GM18861 (cell line): ENCODE measurements around the gene DYNLT5.
A peak's percentile ranks its signal among the peaks of the same experiment; 100 is the strongest.
"Not testable (repeated sequence)": the region's sequence is repeated elsewhere in the genome, so short reads cannot be mapped to it uniquely, and the experiment has no call there.

Source experiments
- ATAC-seq: cut with Tn5 transposase; IDR thresholded peaks from one replicate; pipeline ENCODE4 v1.9.1; 2021; ENCODE audit not compliant: unreplicated experiment

Gene DYNLT5, protein sequence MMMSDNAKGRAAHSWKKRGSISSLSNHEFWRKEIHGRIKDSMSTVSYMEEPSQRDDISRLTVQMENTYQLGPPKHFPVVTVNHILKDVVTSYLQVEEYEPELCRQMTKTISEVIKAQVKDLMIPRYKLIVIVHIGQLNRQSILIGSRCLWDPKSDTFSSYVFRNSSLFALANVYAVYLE

DNA sequence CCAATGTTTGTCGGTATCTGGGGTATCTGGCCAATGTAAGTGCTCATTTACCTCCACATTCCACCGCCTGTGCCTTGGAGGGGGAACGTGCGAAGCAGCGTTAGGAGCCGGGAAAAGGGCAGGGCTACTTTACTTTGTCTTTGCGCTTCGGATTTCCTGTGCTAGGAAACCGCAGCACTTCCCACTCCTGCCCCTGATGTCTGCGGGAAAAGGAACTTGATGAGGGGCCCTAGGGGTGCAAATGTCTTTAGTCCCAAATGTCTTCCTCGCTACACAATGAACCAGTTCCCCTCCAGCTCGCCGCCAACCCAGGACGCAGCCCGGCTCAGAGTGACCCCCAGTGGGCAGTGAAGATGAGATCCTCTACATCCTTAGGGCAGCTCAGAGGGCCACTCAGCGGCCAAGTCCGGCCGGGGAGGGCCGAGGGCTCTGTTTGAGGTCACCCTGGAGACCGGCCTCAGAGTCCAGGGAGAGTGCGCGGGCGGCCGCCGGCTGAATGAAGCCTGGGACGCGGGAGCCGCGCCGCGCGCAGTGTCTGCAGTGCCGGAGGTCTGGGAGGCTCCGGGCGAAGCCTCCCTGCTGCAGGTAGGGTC is at the start of gene DYNLT5:
Gene DYNLT5, plus strand, starts transcription at position 460 of the 593 bp plus-strand sequence. CDS start 2,200 bp downstream, outside the sequence.
- ATAC-seq: no peak

DNA sequence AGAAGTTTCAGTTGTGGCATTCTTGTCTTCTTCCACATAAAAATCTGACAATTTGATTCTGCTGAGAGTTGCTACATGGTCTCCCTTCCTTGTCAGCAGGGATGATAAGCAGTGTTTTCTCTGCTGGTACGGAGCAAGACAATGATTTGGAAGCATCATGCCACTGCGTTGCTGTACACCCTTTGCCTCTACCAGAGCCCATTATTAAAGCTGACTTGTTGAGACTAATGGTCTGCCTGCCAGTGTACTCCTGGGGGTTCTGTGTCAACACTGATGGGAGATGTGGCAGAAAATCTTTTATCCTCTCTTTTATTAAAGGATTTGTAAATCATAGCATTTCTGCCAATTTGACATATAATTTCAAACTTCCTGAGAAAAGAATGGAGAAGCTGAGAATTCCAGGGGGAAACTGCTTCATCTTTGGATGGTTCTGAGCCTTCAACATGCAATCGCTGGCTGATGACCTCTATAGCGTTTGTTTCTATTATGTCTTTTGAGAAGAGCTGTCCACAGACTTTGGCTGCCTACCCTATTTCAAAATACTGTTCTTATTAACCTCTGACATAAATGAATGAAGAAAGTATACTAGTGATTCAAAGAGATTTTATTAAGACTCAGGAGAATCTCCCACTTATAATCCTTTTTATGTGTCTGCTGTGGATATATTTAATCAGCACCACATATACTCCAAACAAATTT is 47.9 kb upstream of the DYNLT5 start:
- ATAC-seq: no peak

DNA sequence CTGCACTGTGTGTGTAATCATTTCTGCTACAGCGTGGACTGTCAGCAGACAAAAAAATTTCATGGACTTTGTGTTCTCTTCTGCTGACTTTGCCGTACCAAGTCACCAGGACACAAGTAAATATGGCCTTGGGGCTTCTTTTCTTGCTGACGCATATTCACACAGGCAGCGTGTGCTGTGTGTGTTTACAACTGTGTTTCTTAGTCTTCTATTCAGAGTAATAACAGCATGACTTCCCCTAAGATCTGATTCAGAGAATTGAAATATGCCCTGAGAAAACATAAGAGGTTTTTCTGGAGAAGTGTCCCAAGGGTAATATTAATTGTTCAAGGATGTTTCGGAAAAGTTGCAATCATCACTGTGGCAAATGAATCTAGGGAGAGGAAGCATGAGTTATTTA is 47.1 kb upstream of the DYNLT5 start:
- no peak for ATAC-seq

DNA sequence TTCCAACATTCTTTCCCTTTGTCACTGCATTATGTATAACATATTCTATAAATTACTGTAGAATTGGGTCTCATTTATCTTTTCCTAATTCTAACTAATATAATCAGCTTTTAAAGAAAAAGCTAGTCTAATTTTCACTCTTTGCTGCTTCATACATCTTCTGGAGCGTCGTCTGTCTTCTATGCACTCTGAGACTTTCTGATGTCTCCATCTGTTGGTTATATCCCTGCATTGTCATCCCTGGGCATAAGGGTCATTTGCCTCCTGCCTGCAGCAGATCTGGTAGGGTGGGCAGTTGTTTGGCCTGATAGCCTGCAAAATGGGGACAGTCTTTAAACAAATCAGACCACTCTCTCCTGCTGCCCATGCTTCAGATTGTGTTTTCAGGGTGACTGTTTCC is 40.8 kb upstream of the DYNLT5 start:
- ATAC-seq: no peak

DNA sequence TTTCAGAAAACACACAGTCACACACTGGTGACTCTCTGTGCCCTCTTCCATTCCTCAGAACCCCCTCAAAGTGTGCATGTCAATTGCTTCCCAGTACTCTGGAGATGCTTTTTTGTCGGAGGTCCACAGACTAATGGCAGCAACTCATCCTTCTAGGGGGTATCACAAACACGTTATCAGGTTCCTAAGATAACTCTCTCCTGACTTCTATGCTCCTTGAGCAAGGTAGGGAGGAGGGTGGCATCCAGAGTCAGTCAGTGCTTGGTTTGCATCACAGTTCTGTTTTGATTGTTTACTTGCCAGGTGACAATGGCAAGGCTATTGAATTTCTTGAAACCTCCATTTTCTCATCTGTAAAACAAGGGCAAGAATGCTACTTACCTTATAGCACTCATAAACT is 39.4 kb upstream of the DYNLT5 start:
- ATAC-seq: no peak

DNA sequence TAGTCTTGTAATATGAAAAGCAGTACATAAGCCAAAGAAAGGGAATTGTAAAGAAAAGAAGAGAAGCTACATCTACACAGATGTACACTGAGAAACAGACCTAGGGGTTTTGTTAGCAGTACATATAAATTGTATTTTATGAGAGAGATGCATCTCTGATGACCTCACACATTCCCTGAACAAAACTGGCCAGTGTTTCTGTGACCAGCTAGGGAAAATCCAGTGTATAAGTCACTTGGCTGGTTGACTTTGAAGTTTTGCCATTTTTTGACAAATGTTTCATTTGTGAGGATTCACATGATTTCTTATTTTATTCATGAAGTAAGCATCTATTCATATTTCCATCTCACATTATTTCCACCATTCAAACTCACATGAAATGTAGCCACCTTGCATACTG is 28.3 kb upstream of the DYNLT5 start:
- no peak for ATAC-seq

DNA sequence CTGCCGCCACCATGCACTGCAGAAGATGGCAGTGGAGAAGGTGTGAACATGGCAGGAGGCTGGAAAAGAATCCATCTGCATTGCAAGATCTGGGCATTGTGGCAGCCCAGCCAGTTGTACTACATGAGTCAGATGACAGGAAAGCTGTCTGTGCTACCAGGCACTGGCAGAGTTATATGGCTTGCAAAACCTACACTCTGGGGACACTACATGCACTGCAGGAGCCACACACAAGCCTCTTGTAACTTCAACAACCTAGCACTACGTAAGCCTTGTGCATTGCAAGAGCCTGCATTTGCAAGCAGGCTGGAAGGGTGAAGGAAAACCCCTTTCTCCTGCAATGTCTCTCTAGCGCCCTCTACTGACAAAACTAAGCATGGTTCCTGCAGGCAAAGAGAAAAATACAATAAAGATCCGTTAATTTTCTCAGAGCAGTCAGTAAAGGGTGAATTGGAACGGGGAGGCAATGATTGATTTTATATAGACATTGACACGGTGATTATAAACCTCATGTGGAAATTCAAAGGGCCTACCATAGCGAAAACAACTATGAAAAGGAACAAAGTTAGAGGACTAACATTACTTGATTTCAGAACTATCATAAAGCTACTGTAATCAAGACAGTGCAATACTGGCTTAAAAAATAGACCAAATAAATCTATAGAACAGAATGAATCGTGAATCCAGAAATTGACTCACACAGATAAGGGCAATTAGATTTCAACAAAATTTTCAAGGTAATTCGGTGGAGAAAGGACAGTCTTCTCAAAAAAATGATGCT is 26.2 kb upstream of the DYNLT5 start:
- ATAC-seq: peak; percentile 72

DNA sequence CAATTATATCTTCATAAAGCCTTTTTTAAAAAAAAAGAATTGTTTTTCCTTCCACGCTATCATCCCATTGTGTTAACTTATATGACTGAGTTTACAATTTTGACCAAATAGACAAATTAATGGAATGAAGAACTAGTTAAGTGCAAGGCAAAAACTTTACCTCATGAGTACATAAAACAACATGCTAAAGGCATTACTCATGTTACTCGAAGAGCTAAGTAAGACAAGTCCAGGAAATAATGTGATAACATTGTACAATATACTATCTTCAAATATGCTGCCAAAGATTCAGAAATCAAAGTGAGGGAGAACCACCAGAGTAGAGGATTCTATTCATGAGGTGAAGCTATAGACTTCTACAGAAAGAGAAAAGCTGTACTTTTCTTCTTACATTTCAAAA is 24.2 kb upstream of the DYNLT5 start:
- no peak for ATAC-seq

DNA sequence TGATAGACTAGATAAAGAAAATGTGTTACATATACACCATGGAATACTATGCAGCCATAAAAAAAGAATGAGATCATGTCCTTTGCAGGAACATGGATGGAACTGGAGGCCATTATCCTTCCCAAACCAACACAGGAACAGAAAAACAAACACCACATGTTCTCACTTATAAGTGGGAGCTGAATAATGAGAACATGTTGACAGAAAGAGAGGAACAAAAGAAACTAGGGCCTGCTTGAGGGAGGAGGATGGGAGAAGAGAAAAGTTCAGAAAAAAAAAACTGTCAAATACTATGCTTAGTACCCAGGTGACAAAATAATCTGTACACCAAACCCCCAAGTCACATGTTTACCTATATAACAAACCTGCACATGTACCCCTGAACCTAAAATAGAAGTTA is 23.5 kb upstream of the DYNLT5 start:
- ATAC-seq: not testable (repeated sequence)

DNA sequence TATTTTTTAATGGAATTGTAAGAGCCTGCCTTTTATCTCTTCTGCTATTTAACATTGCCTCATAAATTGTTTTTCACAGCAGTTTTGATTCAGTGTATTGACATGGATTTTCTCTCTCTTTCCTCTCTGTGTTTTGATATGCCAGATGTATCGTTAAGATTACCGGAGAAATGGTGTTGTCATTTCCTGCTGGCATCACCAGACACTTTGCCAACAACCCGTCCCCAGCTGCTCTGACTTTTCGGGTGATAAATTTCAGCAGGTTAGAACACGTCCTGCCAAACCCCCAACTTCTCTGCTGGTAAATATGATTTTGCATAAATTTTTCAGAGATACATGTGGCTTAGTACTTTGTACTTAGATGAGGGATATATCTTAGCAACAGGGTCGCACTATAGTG is 23.1 kb upstream of the DYNLT5 start:
- no peak for ATAC-seq

DNA sequence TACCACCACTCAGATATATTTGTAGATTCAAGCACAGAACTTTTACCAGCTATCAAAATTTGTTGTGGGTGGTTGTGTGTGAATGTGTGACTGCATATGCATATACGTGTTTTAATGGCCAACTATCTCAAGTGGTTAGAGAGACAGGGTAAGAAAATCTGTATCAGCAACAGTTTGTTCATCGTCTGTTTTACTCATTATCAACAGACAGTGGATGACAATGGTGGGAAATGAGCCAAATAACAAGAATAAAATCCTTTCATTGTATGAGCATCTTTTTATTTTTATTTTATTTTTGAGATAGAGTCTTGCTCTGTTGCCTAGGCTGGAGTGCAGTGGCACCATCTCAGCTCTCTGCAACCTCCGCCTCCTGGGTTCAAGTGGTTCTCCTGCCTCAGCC is 22.7 kb upstream of the DYNLT5 start:
- ATAC-seq: no peak

DNA sequence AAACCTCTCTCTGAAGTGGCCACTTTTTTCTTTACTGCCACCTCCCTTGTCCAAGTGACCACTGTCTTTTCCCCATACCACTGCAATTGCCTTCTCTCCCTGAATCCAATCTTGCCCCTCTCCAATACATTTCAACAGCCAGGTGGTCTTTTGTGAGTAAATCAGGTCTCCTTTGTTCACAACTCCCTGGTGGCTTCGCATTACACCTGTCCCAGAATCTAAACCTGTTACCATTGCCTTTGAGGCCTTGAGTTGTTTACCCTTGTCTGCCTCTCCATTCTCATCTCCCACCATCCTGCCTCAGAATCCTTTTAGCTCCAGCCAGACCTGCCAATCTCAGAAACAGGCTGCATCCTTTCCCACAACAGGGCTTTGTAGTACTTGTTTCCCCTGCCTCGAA is 21.8 kb upstream of the DYNLT5 start:
- no peak for ATAC-seq

DNA sequence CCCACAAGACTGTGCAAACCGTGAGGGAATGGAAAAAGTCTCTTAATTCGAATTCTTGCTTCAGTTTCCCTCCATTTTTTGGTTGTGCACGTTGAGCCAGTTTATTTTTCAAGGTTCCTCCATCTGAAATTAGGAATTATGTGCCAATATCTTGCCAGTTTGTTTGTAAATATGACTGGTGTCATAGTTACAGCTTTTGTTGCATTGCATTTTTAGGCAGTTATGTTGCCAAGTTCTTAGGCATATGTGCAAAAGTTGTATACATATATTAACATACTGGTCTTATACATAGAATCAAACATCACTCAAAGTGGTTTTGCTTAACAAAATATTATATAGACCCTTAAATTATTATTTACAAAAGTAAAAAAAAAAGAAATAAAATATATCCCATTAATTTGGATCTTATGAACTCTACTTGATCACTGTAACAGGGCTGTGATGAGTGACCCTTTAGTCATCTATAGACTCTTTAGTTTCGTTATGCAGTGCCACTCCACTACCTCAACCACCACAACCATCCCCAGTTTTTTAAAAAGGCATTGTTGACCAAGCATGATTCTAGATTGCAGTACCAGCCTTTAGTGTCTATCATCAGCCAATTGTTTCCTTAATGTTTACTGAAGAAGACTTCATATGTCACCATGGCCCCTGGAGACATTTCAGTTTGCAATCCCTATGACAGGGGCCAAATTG is 20.9 kb upstream of the DYNLT5 start:
- ATAC-seq: peak; percentile 62

DNA sequence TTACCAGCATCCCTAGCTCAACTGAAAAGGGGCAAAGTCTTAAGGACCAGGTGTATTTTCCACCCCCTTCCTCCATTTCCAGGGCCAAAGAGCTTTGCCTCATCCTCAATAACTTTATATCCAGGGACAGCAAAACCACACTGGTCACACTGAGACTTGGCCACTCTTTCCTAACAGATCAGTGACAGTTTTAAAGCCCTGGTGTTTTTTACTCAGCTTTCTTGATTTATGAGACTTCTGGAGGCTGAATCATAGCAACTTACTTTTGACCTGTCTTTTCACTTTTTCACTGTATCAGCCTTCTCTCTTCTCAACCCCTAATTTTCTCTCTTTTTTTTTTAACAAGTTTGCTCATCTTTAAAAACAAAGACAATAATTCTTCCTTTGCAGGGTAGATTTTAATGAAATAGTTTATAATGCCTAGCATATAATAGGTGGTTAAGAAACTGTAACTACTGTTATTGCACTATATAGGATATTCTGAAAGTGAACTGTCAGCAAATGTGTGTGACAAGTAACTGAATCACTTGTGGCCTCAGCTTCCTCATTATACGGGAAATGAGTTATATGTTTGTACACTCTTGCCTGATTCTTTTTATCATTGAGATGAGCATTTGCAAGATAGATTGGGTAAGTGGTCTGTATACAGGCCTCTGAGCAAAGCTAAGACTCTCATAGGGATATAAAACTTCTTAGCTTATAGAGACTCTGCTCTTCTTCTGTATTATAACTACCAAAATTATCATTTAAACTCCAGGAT is 19.7 kb upstream of the DYNLT5 start:
- peak; percentile 48 for ATAC-seq

DNA sequence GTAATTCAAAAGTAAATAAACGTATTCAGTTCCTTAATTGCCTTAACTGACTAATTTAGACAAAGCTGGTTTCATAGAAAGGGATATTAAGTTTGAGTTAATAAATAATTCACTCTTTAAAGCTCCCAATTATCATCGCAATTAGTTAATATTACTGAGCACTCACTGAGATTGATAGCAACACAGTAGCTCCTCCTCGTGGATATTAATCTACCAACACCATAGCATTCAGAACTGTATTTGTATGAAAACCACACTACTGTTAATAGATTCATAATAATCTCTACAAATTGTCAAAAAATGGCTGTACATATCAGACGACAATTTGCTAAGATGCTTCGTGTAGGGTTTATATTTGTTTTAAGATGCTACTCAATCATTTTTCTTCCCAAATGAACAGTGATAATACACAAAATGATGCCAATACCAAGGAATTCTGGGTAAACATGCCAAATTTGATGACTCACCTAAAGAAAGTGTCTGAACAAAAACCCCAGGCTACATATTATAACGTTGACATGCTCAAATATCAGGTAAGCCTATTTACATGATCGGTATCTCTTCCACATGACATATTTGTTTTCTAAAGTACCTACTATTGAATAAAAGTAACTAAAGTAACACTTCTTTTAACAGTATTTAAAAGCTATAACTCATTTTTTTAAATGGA is 18.8 kb upstream of the DYNLT5 start:
- ATAC-seq: no peak

DNA sequence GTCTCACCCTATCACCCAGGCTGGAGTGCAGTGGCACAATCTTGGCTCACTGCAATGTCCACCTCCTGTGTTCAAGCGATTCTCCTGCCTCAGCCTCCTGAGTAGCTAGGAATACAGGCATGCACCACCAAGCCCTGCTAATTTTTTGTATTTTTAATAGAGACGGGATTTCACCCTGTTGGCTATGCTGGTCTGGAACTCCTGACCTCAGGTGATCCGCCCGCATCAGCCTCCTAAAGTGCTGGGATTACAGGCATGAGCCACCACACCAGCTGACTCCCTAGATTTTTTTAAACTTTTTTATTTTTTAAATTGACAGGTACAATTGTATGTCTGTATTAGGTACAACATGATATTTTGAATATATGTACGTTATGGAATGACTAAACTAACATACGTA is 17.7 kb upstream of the DYNLT5 start:
- ATAC-seq: not testable (repeated sequence)

DNA sequence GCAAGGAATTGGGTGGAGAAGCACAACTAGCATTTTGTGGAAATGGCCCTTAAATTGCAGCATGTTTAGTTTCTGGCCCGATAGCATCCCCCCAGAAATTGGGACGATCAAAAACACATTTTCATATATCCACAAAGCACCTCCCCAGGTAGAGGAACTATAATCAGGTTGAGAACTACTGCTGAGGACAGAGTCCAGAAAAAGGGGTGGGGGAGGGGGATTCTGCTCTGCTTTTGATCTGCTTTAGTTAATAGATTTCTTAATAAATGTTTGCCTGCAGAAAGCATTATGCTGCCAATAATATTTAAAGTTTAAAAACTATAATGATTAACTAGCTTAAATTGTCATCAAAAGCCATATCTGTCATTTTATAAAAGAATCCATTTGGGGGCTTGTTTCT is 14.4 kb upstream of the DYNLT5 start:
- no peak for ATAC-seq

DNA sequence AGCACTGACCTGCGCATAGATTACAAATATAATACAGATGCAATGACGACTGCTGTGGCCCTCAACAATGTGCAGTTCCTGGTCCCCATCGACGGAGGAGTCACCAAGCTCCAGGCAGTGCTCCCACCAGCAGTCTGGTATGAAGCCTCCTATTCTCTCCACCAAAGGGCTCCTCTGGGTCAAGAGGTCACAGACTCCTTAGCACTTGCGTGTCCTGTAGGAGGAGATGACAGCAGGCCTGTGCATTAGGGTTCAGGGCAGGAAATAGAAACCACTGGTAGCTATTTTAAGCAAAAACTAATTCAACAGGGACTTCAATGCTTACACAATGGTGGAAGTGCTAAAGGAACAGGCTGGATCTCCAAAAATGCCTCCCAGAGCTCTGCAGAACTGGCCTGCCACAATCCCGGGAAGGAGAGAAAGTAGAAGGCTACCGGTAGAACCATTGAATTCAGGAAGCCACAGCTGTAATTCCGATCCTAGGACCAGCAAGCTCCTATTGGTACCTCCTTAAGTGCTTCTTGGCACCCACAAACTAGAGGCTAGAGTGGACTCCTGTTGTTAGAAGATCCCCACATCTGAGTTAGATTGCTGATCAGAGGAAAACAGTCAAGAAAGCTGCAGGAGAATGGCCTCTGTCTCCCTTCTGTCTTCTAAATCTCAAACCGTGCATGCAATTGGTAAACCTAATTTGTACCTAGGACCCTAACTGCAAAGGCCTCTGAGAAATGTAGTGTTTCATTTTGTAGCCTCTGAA is 12.7 kb upstream of the DYNLT5 start:
- peak; percentile 80 for ATAC-seq

DNA sequence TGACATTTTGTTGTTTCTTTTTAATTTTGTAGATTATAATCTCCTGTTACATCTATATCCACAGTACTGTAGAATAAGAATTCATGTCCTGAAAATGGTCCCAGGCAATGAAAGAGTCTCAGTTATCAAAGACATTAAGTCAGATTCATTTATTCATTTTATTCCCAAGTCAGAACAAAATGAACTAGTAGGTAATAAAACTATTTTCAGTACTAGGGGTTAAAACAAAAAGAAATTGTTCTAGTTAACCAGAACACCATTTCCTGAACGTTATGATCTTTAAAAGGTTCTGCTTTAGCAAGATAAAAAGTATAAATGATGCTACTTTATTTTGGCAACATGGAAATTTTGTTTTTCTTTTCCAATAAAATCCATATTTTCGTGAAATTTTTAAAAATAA is 6.8 kb upstream of the DYNLT5 start:
- no peak for ATAC-seq
